K562 (cell line): ENCODE measurements around the gene PSMD2. TPM values are rescaled to one million over a fixed set of nuclear protein-coding genes. Genes with fewer than 3 reads are reported as not detected.

ENCODE experiments used
- BHLHE40 ChIP-seq: IDR thresholded peaks from 2 replicates; pipeline ENCODE4 v1.6.1; 2011; ENCODE audit warnings: low read length, improper control_type of control experiment
- CTCFL ChIP-seq: IDR thresholded peaks from 2 replicates; pipeline ENCODE4 v1.6.1; 2011; ENCODE audit warnings: borderline replicate concordance, low read depth, mild to moderate bottlenecking, moderate library complexity, low read length; ENCODE audit not compliant: insufficient read depth, poor library complexity, severe bottlenecking
- CXXC5 ChIP-seq: fragments of 250-450 bp; sonication (Bioruptor Pico); IDR thresholded peaks from 2 replicates; pipeline ENCODE4 v1.8.0; 2022; ENCODE audit warnings: inconsistent platforms, mild to moderate bottlenecking, moderate library complexity
- DMBX1 ChIP-seq: fragments of 250-450 bp; sonication (Bioruptor Pico); IDR thresholded peaks from 2 replicates; pipeline ENCODE4 v1.8.0; 2022; ENCODE audit warnings: inconsistent platforms, mild to moderate bottlenecking, moderate library complexity, borderline replicate concordance
- E2F5 ChIP-seq: sonication (generic); formaldehyde crosslinking; IDR thresholded peaks from 2 replicates; pipeline ENCODE4 v1.8.0; 2022; ENCODE audit warnings: mild to moderate bottlenecking, missing genetic modification reagents
- ETS1 ChIP-seq: conservative IDR thresholded peaks from 2 replicates; pipeline ENCODE4 v1.6.1; 2011; ENCODE audit warnings: low read depth, mild to moderate bottlenecking, low read length; ENCODE audit not compliant: control insufficient read depth
- FOS ChIP-seq: IDR thresholded peaks from 3 replicates; pipeline ENCODE4 v1.6.1; 2011; ENCODE audit not compliant: insufficient read length; ENCODE audit errors: extremely low read depth
- HNRNPH1 ChIP-seq: fragments of 200-400 bp; formaldehyde crosslinking; optimal IDR thresholded peaks from 2 replicates; pipeline ENCODE3; 2017; ENCODE audit warnings: low read depth, mild to moderate bottlenecking, low read length, moderate library complexity
- JUND ChIP-seq, 2 experiments: IDR thresholded peaks; 2 replicates in 1 of 2; 3 replicates in 1 of 2; pipeline ENCODE4 v1.6.1; 2011; ENCODE audit warnings: borderline replicate concordance in 2 of 2, low read depth in 2 of 2, low read length in 2 of 2, improper control_type of control experiment in 1 of 2, missing biosample characterization in 1 of 2, missing genetic modification characterization in 1 of 2, missing genetic modification reagents in 1 of 2
- MAFG ChIP-seq: fragments of 450-650 bp; conservative IDR thresholded peaks from 2 replicates; pipeline ENCODE4 v1.6.1; 2016; ENCODE audit warnings: missing genetic modification characterization, missing compliant biosample characterization
- MITF ChIP-seq: IDR thresholded peaks from 2 replicates; pipeline ENCODE4 v1.6.1; 2014; ENCODE audit warnings: antibody characterized with exemption
- MTA3 ChIP-seq: fragments of 450-650 bp; formaldehyde crosslinking; IDR thresholded peaks from 2 replicates; pipeline ENCODE4 v1.6.1; 2017; ENCODE audit warnings: mild to moderate bottlenecking, borderline replicate concordance
- NFIC ChIP-seq: fragments of 450-650 bp; IDR thresholded peaks from 2 replicates; pipeline ENCODE4 v1.6.1; 2017; ENCODE audit warnings: mild to moderate bottlenecking, inconsistent platforms
- PHF20 ChIP-seq: fragments of 450-650 bp; IDR thresholded peaks from 2 replicates; pipeline ENCODE4 v1.6.1; 2018; ENCODE audit not compliant: partially characterized antibody
- PHF21A ChIP-seq: fragments of 450-650 bp; IDR thresholded peaks from 2 replicates; pipeline ENCODE4 v1.6.1; 2017; ENCODE audit warnings: low read depth, borderline replicate concordance
- SMARCE1 ChIP-seq: fragments of 450-650 bp; IDR thresholded peaks from 2 replicates; pipeline ENCODE4 v1.7.1; 2016; ENCODE audit warnings: mild to moderate bottlenecking
- ZNF274 ChIP-seq: IDR thresholded peaks from 2 replicates; pipeline ENCODE4 v1.6.1; 2011; ENCODE audit warnings: low read depth, mild to moderate bottlenecking, low read length, moderate library complexity, borderline replicate concordance
- ZNF3 ChIP-seq: fragments of 250-450 bp; sonication (Bioruptor Pico); IDR thresholded peaks from 2 replicates; pipeline ENCODE4 v1.5.0; 2021; ENCODE audit warnings: mild to moderate bottlenecking, moderate library complexity
- ZNF395 ChIP-seq: fragments of 200-800 bp; sonication (Bioruptor generic); IDR thresholded peaks from 2 replicates; pipeline ENCODE4 v1.6.1; 2017; ENCODE audit warnings: missing genetic modification characterization, missing compliant biosample characterization
- polyA plus RNA-seq, 8 experiments: library from polyadenylated mRNA; depleted of rRNA in 4 of 8; stranded (reverse) in 5 of 8; unstranded in 3 of 8; fragments of >200 nt; fragmentation: Nextera tagmentation in 2 of 8; fragmentation: Illumina TruSeq in 1 of 8; extraction: Ambion mirVana in 2 of 8; extraction: Trizol in 1 of 8; gene quantifications; 2 replicates each; pipeline versions ENCODE4 v1.2.1 to v1.2.3, GENCODE V29; 2011 to 2014; ENCODE audit warnings: inconsistent platforms in 1 of 8, missing spikeins in 1 of 8
- total RNA-seq, 7 experiments: library from RNA; depleted of rRNA in 6 of 7; stranded (reverse); fragments of >200 nt in 6 of 7; fragmentation: Illumina TruSeq in 2 of 7; extraction: Trizol in 2 of 7; gene quantifications; 2 replicates each; pipeline versions ENCODE4 v1.2.1 to v1.2.3, GENCODE V29; 2011 to 2021; ENCODE audit warnings: low replicate concordance in 1 of 7

PSMD2 gene
- total and polyA plus RNA-seq, 9 of the 15 experiments (the other 6 are each of a cell fraction or from before 2014, with no cell fraction given), result 152 to 484 (median 295) TPM

- TF ChIP-seq ZNF3, result no peak
- TF ChIP-seq MITF, result peak; percentile 93
- TF ChIP-seq ZNF274, result no peak
- TF ChIP-seq MTA3, result 0 out of 2 replicates have a peak, but pooled peaks have one; percentile 41
- no peak for TF ChIP-seq FOS
- peak; percentile 19; the same call in 1 of the 2 replicates for TF ChIP-seq CXXC5 (CRISPR knock-in tag)
- no peak for TF ChIP-seq PHF20
- no peak for TF ChIP-seq PHF21A
- TF ChIP-seq HNRNPH1, result no peak
- TF ChIP-seq NFIC, result peak; percentile 43; the same call in 1 of the 2 replicates
- TF ChIP-seq DMBX1 (CRISPR knock-in tag), result no peak
- TF ChIP-seq E2F5 (CRISPR knock-in tag), result no peak
- TF ChIP-seq SMARCE1, result no peak
- TF ChIP-seq CTCFL, result peak; percentile 96
- TF ChIP-seq ETS1, result 0 out of 2 replicates have a peak, but pooled peaks have one; percentile 60
- peak; percentile 58; the same call in 1 of the 2 replicates for TF ChIP-seq BHLHE40
- TF ChIP-seq ZNF395 (CRISPR knock-in tag), result no peak
- peak; percentile 48; the same call in 1 of the 2 replicates for TF ChIP-seq JUND (IDR thresholded peaks at IDR 0.05; ENCODE audit: borderline replicate concordance, low read depth, low read length)
- peak; percentile 25; the same call in 1 of the 3 replicates for TF ChIP-seq JUND (tag; IDR thresholded peaks at IDR 0.05; ENCODE audit: borderline replicate concordance, low read depth, low read length)
- no peak for TF ChIP-seq MAFG (tag)
Observed at GRCh38 chr3:184345317-184346144, 46.5 kb downstream of the PSMD2 start (continued).
